HEK293T (cell line): ENCODE data around the gene FOXR1.

Experiments used
- CTCF ChIA-PET: fragments of 350-600 bp; formaldehyde crosslinking; extraction: SDS; loops from one replicate; lab custom pipeline; 2021; ENCODE audit warnings: antibody characterized with exemption, inconsistent platforms; lab: Yijun Ruan, JAX
- POLR2A ChIA-PET: fragments of 350-600 bp; formaldehyde crosslinking; extraction: SDS; loops from one replicate; lab custom pipeline; 2020; ENCODE audit warnings: antibody characterized with exemption, inconsistent platforms; lab: Yijun Ruan, JAX
- DNase-seq: peaks from one replicate; pipeline ENCODE4 v3.0.0; 2012; ENCODE audit warnings: mixed read lengths; ENCODE audit errors: extremely low spot score
- ARNT ChIP-seq: fragments of 450-650 bp; IDR thresholded peaks from 2 replicates; pipeline ENCODE4 v1.6.1; 2017; ENCODE audit warnings: mild to moderate bottlenecking
- BHLHE40 ChIP-seq: fragments of 450-650 bp; IDR thresholded peaks from 2 replicates; pipeline ENCODE4 v1.6.1; 2016; ENCODE audit warnings: mild to moderate bottlenecking, moderate library complexity, borderline replicate concordance
- CTBP1 ChIP-seq: fragments of 450-650 bp; IDR thresholded peaks from 2 replicates; pipeline ENCODE4 v1.6.1; 2016; ENCODE audit warnings: borderline replicate concordance
- ELF4 ChIP-seq: fragments of 450-650 bp; IDR thresholded peaks from 2 replicates; pipeline ENCODE4 v1.6.1; 2017; ENCODE audit warnings: antibody characterized with exemption
- FOXA1 ChIP-seq: fragments of 450-650 bp; IDR thresholded peaks from 2 replicates; pipeline ENCODE4 v1.6.1; 2016; ENCODE audit warnings: mild to moderate bottlenecking
- FOXK2 ChIP-seq: fragments of 450-650 bp; IDR thresholded peaks from 2 replicates; pipeline ENCODE4 v1.6.1; 2016; ENCODE audit warnings: mild to moderate bottlenecking
- FOXM1 ChIP-seq: fragments of 450-650 bp; IDR thresholded peaks from 2 replicates; pipeline ENCODE4 v1.6.1; 2017; ENCODE audit warnings: mild to moderate bottlenecking, borderline replicate concordance
- HDGF ChIP-seq: fragments of 450-650 bp; IDR thresholded peaks from 2 replicates; pipeline ENCODE4 v1.6.1; 2017; ENCODE audit warnings: antibody characterized with exemption, borderline replicate concordance
- L3MBTL2 ChIP-seq: fragments of 450-650 bp; conservative IDR thresholded peaks from 2 replicates; pipeline ENCODE4 v1.6.1; 2016; ENCODE audit warnings: mild to moderate bottlenecking
- LEF1 ChIP-seq: fragments of 450-650 bp; IDR thresholded peaks from 2 replicates; pipeline ENCODE4 v1.6.1; 2017; ENCODE audit warnings: mild to moderate bottlenecking, borderline replicate concordance
- NFRKB ChIP-seq: fragments of 450-650 bp; IDR thresholded peaks from 2 replicates; pipeline ENCODE4 v1.6.1; 2016; ENCODE audit warnings: mild to moderate bottlenecking, moderate library complexity
- PKNOX1 ChIP-seq: fragments of 450-650 bp; IDR thresholded peaks from 2 replicates; pipeline ENCODE4 v1.6.1; 2016
- SP1 ChIP-seq: fragments of 450-650 bp; IDR thresholded peaks from 2 replicates; pipeline ENCODE4 v1.6.1; 2017
- SUZ12 ChIP-seq: fragments of 450-650 bp; IDR thresholded peaks from 2 replicates; pipeline ENCODE4 v1.6.1; 2016; ENCODE audit warnings: mild to moderate bottlenecking
- TARDBP ChIP-seq: fragments of 450-650 bp; IDR thresholded peaks from 2 replicates; pipeline ENCODE4 v1.6.1; 2016
- ZNF384 ChIP-seq: fragments of 450-650 bp; IDR thresholded peaks from 2 replicates; pipeline ENCODE4 v1.6.1; 2016

FOXR1 gene

DNA sequence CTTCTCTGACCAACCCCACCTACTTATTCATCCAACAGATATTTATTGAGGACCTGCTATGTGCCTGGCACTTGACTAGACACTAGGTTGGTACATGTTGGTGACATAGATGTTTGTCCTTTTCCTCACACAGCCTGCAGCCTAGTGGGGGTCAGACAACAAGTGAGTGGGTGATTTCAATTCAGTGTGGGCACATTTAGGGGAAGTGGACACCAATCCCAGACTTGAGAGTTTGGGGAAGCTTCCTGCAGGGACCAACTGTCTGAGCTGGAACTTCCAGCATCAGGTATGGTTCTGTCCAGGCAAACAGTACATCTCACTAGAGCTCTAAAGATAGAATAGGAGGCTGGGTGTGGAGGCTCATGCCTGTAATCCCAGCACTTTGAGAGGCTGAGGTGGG is 40.0 kb upstream of the FOXR1 start:
- ChIA-PET POLR2A (interaction anchor here (0.7 to 1.4 kb wide), 2 partner anchors 22 to 141 kb away, joined by 3 to 4 read pairs; partner anchors contain the start of gene DDX6), CTCF (interaction anchor here (1.1 to 2.9 kb wide), 2 partner anchors 19 to 23 kb away, joined by 3 to 19 read pairs; no protein-coding TSS in a partner anchor)
- TF ChIP-seq L3MBTL2 (no peak), NFRKB (no peak), PKNOX1 (no peak), CTBP1 (no peak)
- no peak for DNase-seq

DNA sequence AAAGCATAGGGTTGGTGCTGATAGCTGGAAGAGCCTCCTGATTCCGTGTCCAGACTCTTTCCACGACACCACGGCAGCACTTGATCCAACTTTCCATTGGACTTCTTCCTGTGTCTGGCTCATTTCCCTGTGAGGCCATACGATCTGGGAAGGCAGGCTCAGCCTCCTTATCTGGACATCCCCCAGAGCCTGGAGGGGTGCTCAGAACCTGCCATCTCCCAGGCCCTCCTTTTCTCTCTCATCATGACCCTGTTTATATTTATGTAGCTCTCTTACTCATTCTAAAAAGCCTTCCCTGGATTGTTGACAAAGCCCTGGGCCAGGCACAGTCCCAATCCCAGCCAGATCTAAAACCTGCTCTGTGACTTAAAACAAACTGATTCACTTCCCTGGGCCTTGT is 38.1 kb upstream of the FOXR1 start:
- DNase-seq: no peak
- TF ChIP-seq SP1 (no peak), HDGF (no peak), FOXA1 (no peak), ZNF384 (no peak), FOXM1 (no peak), TARDBP (no peak), NFRKB (no peak), ARNT (no peak), LEF1 (no peak)
- ChIA-PET CTCF (no interaction called here), POLR2A (interaction anchor here (1.0 kb wide), 1 partner anchor 24 kb away, joined by 3 read pairs; no protein-coding TSS in a partner anchor)

DNA sequence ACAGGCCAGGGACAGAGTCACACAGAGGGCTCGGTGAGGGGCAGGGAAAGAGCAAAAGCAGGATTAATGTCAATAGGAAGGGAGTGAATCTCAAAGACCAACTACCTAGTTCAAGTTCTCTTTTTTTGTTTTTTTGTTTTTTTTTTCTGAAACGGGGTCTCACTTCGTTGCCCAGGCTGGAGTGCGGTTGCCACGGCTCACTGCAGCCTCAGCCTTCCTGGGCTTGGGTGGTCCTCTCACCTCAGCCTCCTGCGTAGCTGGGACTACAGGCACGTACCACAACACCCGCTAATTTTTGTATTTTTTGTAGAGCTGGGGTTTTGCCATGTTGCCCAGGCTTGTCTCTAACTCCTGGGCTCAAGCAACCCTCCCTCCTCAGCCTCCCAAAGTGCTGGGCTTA is 36.2 kb upstream of the FOXR1 start:
- POLR2A ChIA-PET: interaction anchor here (1.5 kb wide), 1 partner anchor 65 kb away, joined by 4 read pairs; no protein-coding TSS in a partner anchor
- no peak for DNase-seq
- no peak for TF ChIP-seq HDGF
- no peak for TF ChIP-seq ARNT
- no peak for TF ChIP-seq TARDBP
- TF ChIP-seq FOXA1: no peak
- no peak for TF ChIP-seq SP1
- TF ChIP-seq NFRKB: no peak
- no peak for TF ChIP-seq FOXK2
- no peak for TF ChIP-seq LEF1
- no peak for TF ChIP-seq SUZ12
- no peak for TF ChIP-seq CTBP1
- no peak for TF ChIP-seq ZNF384
- TF ChIP-seq FOXM1: no peak
- no peak for TF ChIP-seq PKNOX1
- CTCF ChIA-PET: no interaction called here

DNA sequence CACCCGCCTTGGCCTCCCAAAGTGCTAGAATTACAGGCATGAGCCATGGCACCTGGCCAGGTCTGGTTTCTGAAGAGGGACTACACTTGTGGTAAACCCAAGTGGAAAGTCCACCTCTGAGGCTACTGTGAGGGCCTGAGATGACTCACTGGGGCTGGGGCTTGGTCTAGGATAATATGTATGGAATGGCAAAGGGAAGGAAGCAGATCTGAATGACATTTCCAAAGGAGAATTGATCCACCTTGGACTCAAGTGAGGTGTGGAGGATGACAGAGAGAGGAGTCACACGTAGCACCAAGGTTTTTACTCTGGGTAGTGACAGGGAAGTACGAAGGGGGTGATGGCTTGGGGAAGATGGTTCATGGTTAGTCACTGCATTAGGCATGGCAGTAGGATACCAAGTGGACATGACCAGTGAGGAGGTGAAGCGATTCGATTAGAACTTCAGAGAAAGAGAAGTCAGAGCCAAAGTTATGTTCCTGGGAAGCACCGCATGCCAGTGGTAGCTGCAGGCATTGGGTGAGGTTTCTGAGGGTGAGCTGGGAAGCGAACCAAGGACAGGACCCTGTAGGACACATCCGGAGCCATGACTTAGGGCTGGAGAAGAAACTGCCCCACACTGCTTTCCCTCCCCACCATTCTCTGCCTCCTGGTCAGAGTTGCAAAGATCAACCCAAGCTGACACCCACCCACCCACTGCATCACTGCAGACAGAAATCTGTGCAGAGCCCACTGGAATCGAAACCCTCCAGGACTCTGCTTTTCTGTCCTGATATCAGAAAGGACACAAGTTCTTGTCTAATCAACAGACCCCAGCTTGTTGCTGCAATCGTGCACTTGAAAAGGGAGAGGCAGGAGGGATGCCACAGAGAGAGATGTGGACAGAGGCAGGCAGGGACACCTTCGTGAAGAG is 32.8 kb upstream of the FOXR1 start:
- DNase-seq: no peak
- ChIA-PET POLR2A (no interaction called here), CTCF (interaction anchor here (0.6 kb wide), 1 partner anchor 20 kb away, joined by 4 read pairs; no protein-coding TSS in a partner anchor)
- TF ChIP-seq SUZ12 (no peak), NFRKB (no peak), LEF1 (no peak), TARDBP (no peak), FOXK2 (no peak), FOXM1 (no peak), SP1 (no peak), ELF4 (no peak), PKNOX1 (no peak)

- POLR2A ChIA-PET: no interaction called here
These were observed 32.1 kb upstream of the FOXR1 start for GRCh38 chr11:118939404-118939915.

More at GRCh38 chr11:118939404-118939915, 32.1 kb upstream of the FOXR1 start:
- DNase-seq: no peak
- CTCF ChIA-PET: interaction anchor here (0.6 kb wide), 1 partner anchor 19 kb away, joined by 4 read pairs; no protein-coding TSS in a partner anchor
- no peak for TF ChIP-seq FOXM1
- TF ChIP-seq FOXA1: no peak
- no peak for TF ChIP-seq ZNF384
- TF ChIP-seq NFRKB: no peak
- no peak for TF ChIP-seq FOXK2
- no peak for TF ChIP-seq BHLHE40
- TF ChIP-seq L3MBTL2: no peak
- no peak for TF ChIP-seq CTBP1
- TF ChIP-seq LEF1: no peak
- TF ChIP-seq SP1: no peak
- no peak for TF ChIP-seq TARDBP
- no peak for TF ChIP-seq ELF4
- no peak for TF ChIP-seq PKNOX1
- TF ChIP-seq HDGF: no peak
- TF ChIP-seq SUZ12: no peak
- TF ChIP-seq ARNT: no peak
